ENCODE results near the gene PPP1R7. TPM values are rescaled to one million over a fixed set of nuclear protein-coding genes. Genes with fewer than 3 reads are reported as not detected.

PPP1R7 gene
- total and polyA plus RNA-seq, 2 experiments from 2014 or later, result 44.0 to 98.4 TPM

- DNase-seq (ENCODE audit: low read depth in 1 of 2, low spot score in 1 of 2), result peak; percentile 95 to 97
Observed at GRCh38 chr2:241148891-241149674, 1.2 kb upstream of the PPP1R7 start, which contains the start of gene PASK. Gene PASK (minus strand): TSS chr2:241149472. CDS start chr2:241143032, 6,440 bp downstream.

GRCh38 chr2:241149675-241149924 is 667 bp upstream of the PPP1R7 start:
- Histone ChIP-seq H3K4me3 (peak overlapping the region; percentile 90), H3K4me1 (ENCODE audit: low read depth) (peaks cover 7% of the 10 kb centered on the region), H3K27me3 (peaks cover 5% of the 10 kb centered on the region), H3K36me3 (no peaks in the 10 kb centered on the region), H3K27ac (peak overlapping the region; percentile 7), H3K9me3 (ENCODE audit: low read depth) (no peaks in the 10 kb centered on the region)
- TF ChIP-seq CTCF (IDR thresholded peaks at IDR 0.05; ENCODE audit: low read depth, low read length), result no peak
- DNase-seq (ENCODE audit: low read depth in 1 of 2, low spot score in 1 of 2), result no peak

More at GRCh38 chr2:241148891-241149674, 1.2 kb upstream of the PPP1R7 start, which contains the start of gene PASK:
- no peaks in the 10 kb centered on the region for H3K9me3 ChIP-seq (ENCODE audit: low read depth)
- peaks cover 5% of the 10 kb centered on the region for H3K27me3 ChIP-seq
- peak within 1 kb of the TSS; percentile 7 for H3K27ac ChIP-seq
- H3K4me3 ChIP-seq, result peak within 1 kb of the TSS; percentile 90
- no peak for TF ChIP-seq CTCF (IDR thresholded peaks at IDR 0.05; ENCODE audit: low read depth, low read length)
- H3K4me1 ChIP-seq (ENCODE audit: low read depth), result peaks cover 7% of the 10 kb centered on the region
- H3K36me3 ChIP-seq, result no peaks in the 10 kb centered on the region

- DNase-seq (ENCODE audit: low read depth in 1 of 2, low spot score in 1 of 2), result peak; percentile 3 to 18
- no peaks in the 10 kb centered on the region for H3K36me3 ChIP-seq
- no peak for TF ChIP-seq CTCF (IDR thresholded peaks at IDR 0.05; ENCODE audit: low read depth, low read length)
- H3K9me3 ChIP-seq (ENCODE audit: low read depth), result no peaks in the 10 kb centered on the region
- H3K27me3 ChIP-seq, result peaks cover 5% of the 10 kb centered on the region
- peak overlapping the region; percentile 90 for H3K4me3 ChIP-seq
- peak overlapping the region; percentile 78 for H3K27ac ChIP-seq
- peaks cover 7% of the 10 kb centered on the region for H3K4me1 ChIP-seq (ENCODE audit: low read depth)
Observed at GRCh38 chr2:241150660-241151530, 628 bp downstream of the PPP1R7 start.

- peaks cover 7% of the 10 kb centered on the region for H3K4me1 ChIP-seq (ENCODE audit: low read depth)
- DNase-seq (ENCODE audit: low read depth in 1 of 2, low spot score in 1 of 2), result no peak
- H3K27ac ChIP-seq, result no peak overlapping the region
- H3K9me3 ChIP-seq (ENCODE audit: low read depth), result no peaks in the 10 kb centered on the region
- H3K36me3 ChIP-seq, result no peaks in the 10 kb centered on the region
- peaks cover 5% of the 10 kb centered on the region for H3K27me3 ChIP-seq
- TF ChIP-seq CTCF (IDR thresholded peaks at IDR 0.05; ENCODE audit: low read depth, low read length), result no peak
- no peak overlapping the region for H3K4me3 ChIP-seq
Observed at GRCh38 chr2:241151934-241152660, 1.8 kb downstream of the PPP1R7 start.

- no peaks in the 10 kb centered on the region for H3K27me3 ChIP-seq
- H3K36me3 ChIP-seq, result no peaks in the 10 kb centered on the region
- no peak for DNase-seq (ENCODE audit: low read depth in 1 of 2, low spot score in 1 of 2)
- no peaks in the 10 kb centered on the region for H3K9me3 ChIP-seq (ENCODE audit: low read depth)
- H3K4me3 ChIP-seq, result no peak overlapping the region
- peaks cover 4% of the 10 kb centered on the region for H3K4me1 ChIP-seq (ENCODE audit: low read depth)
- TF ChIP-seq CTCF (IDR thresholded peaks at IDR 0.05; ENCODE audit: low read depth, low read length), result no peak
- H3K27ac ChIP-seq, result no peak overlapping the region
Observed at GRCh38 chr2:241153616-241154015, 3.3 kb downstream of the PPP1R7 start.

Measured in cardiac muscle cell (in vitro differentiated cells and primary cell).